GM19467 (cell line): ENCODE data around the gene CST6.
A peak's percentile ranks its signal among the peaks of the same experiment; 100 is the strongest.

Experiments used
- ATAC-seq: cut with Tn5 transposase; IDR thresholded peaks from one replicate; pipeline ENCODE4 v1.9.1; 2021; ENCODE audit warnings: mild to moderate bottlenecking, moderate library complexity; ENCODE audit not compliant: unreplicated experiment

The CST6 gene

GRCh38 chr11:66045177-66045639, 33.4 kb downstream of the CST6 start:
- peak; percentile 70 for ATAC-seq

GRCh38 chr11:66046901-66047300, 35.1 kb downstream of the CST6 start:
- ATAC-seq, result no peak

- ATAC-seq, result no peak
Observed at GRCh38 chr11:66047541-66048365, 35.9 kb downstream of the CST6 start.

GRCh38 chr11:66048547-66049323, 36.9 kb downstream of the CST6 start, which contains the start of gene GAL3ST3:
GAL3ST3 (minus strand) TSS chr11:66049161; CDS start chr11:66045415, 3,746 bp downstream.
- ATAC-seq, result no peak

GRCh38 chr11:66050581-66051231, 38.9 kb downstream of the CST6 start:
- no peak for ATAC-seq

GRCh38 chr11:66051371-66051765, 39.6 kb downstream of the CST6 start:
- no peak for ATAC-seq

GRCh38 chr11:66051766-66052663, 40.2 kb downstream of the CST6 start, which contains the start of gene SF3B2:
SF3B2 (plus strand) TSS chr11:66052364; CDS start chr11:66052385, 21 bp downstream.
- peak; percentile 92 for ATAC-seq

GRCh38 chr11:66052664-66052982, 40.8 kb downstream of the CST6 start:
- no peak for ATAC-seq

GRCh38 chr11:66055021-66055420, 43.2 kb downstream of the CST6 start:
- ATAC-seq, result no peak

- no peak for ATAC-seq
Observed at GRCh38 chr11:66056501-66056900, 44.7 kb downstream of the CST6 start.

GRCh38 chr11:66059966-66060680, 48.3 kb downstream of the CST6 start:
- ATAC-seq, result no peak

- no peak for ATAC-seq
Observed at GRCh38 chr11:66061268-66061667, 49.5 kb downstream of the CST6 start.

- ATAC-seq, result no peak
Observed at GRCh38 chr11:66062408-66062807, 50.6 kb downstream of the CST6 start.
